ENCODE measurements around the gene FN1. TPM values are rescaled to one million over a fixed set of nuclear protein-coding genes. Genes with fewer than 3 reads are reported as not detected.

The FN1 gene
- total and polyA plus RNA-seq, 5 donors from 2014 or later, result 0.45 to 0.89 (median 0.78) TPM; not detected in 1

GRCh38 chr2:215388002-215388728 lies 47.7 kb downstream of the FN1 start:
- Mint-ChIP-seq H3K4me3 (no peak overlapping the region), H3K27ac (no peak overlapping the region), H3K36me3 (no peaks in the 10 kb centered on the region), H3K4me1 (no peaks in the 10 kb centered on the region), H3K9me3 (peaks cover 0 to 2% (median 0%) of the 10 kb centered on the region in 7 donors), H3K27me3 (no peaks in the 10 kb centered on the region)
- DNase-seq (no peak), ATAC-seq (ENCODE audit: low read depth in 2 of 2) (no peak)
- H3K4me3 ChIP-seq (ENCODE audit: low read depth, low read length), result no peak overlapping the region
- no peaks in the 10 kb centered on the region for H3K27me3 ChIP-seq (ENCODE audit: control insufficient read depth, insufficient read depth, low read length)
- H3K9me3 ChIP-seq (ENCODE audit: control insufficient read depth in 2 of 2, low read length in 2 of 2), result no peaks in the 10 kb centered on the region
- no peaks in the 10 kb centered on the region for H3K36me3 ChIP-seq (ENCODE audit: control insufficient read depth, insufficient read depth, low read length)
- H3K27ac ChIP-seq (ENCODE audit: insufficient read depth, low read length, poor library complexity, severe bottlenecking), result no peak overlapping the region
- H3K4me1 ChIP-seq (ENCODE audit: control insufficient read depth, insufficient read depth, low read length, poor library complexity, severe bottlenecking), result no peaks in the 10 kb centered on the region

- H3K36me3 Mint-ChIP-seq, result no peaks in the 10 kb centered on the region
- no peaks in the 10 kb centered on the region for H3K4me1 Mint-ChIP-seq
- Histone ChIP-seq H3K27me3 (ENCODE audit: control insufficient read depth, insufficient read depth, low read length) (no peaks in the 10 kb centered on the region), H3K36me3 (ENCODE audit: control insufficient read depth, insufficient read depth, low read length) (no peaks in the 10 kb centered on the region), H3K9me3 (ENCODE audit: control insufficient read depth in 2 of 2, low read length in 2 of 2) (no peaks in the 10 kb centered on the region), H3K27ac (ENCODE audit: insufficient read depth, low read length, poor library complexity, severe bottlenecking) (no peak overlapping the region), H3K4me1 (ENCODE audit: control insufficient read depth, insufficient read depth, low read length, poor library complexity, severe bottlenecking) (no peaks in the 10 kb centered on the region), H3K4me3 (ENCODE audit: low read depth, low read length) (no peak overlapping the region)
- DNase-seq (no peak), ATAC-seq (ENCODE audit: low read depth in 2 of 2) (no peak)
- peaks cover 0 to 2% (median 0%) of the 10 kb centered on the region in 7 donors for H3K9me3 Mint-ChIP-seq
- H3K4me3 Mint-ChIP-seq, result no peak overlapping the region
- no peaks in the 10 kb centered on the region for H3K27me3 Mint-ChIP-seq
- H3K27ac Mint-ChIP-seq, result no peak overlapping the region
Observed at GRCh38 chr2:215386566-215386965, 49.3 kb downstream of the FN1 start.

DNA sequence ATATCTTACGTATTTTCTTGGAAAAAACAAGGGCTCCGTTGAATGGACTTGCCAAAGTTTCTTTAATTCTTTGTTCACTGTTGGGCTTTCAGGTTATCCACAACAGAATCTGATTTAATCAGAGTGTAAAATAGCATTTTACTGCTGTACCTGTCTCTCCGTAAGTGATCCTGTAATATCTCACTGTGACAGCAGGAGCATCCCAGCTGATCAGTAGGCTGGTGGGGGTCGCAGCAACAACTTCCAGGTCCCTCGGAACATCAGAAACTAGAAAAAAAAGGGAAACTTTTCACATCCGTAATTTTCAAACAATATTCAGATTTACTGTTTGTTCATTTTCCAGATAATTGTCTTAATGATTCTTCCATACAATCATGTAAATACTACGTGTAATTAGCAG lies 51.2 kb downstream of the FN1 start:
- no peaks in the 10 kb centered on the region for H3K27me3 Mint-ChIP-seq
- H3K4me1 ChIP-seq (ENCODE audit: control insufficient read depth, insufficient read depth, low read length, poor library complexity, severe bottlenecking), result no peaks in the 10 kb centered on the region
- no peak for ATAC-seq (ENCODE audit: low read depth in 2 of 2)

GRCh38 chr2:215383652-215384279 lies 52.1 kb downstream of the FN1 start:
- Histone ChIP-seq H3K9me3 (ENCODE audit: control insufficient read depth in 2 of 2, low read length in 2 of 2) (no peaks in the 10 kb centered on the region), H3K4me3 (ENCODE audit: low read depth, low read length) (no peak overlapping the region), H3K27me3 (ENCODE audit: control insufficient read depth, insufficient read depth, low read length) (no peaks in the 10 kb centered on the region), H3K36me3 (ENCODE audit: control insufficient read depth, insufficient read depth, low read length) (no peaks in the 10 kb centered on the region), H3K4me1 (ENCODE audit: control insufficient read depth, insufficient read depth, low read length, poor library complexity, severe bottlenecking) (no peaks in the 10 kb centered on the region), H3K27ac (ENCODE audit: insufficient read depth, low read length, poor library complexity, severe bottlenecking) (no peak overlapping the region)
- Mint-ChIP-seq H3K27me3 (no peaks in the 10 kb centered on the region), H3K36me3 (no peaks in the 10 kb centered on the region), H3K27ac (no peak overlapping the region), H3K4me1 (no peaks in the 10 kb centered on the region), H3K4me3 (no peak overlapping the region), H3K9me3 (peaks cover 0 to 5% (median 0%) of the 10 kb centered on the region in 7 donors)
- ATAC-seq (ENCODE audit: low read depth in 2 of 2) (no peak), DNase-seq (no peak)

More for the DNA sequence above, 51.2 kb downstream of the FN1 start:
- Mint-ChIP-seq H3K27ac (no peak overlapping the region), H3K36me3 (no peaks in the 10 kb centered on the region), H3K4me1 (no peaks in the 10 kb centered on the region), H3K4me3 (no peak overlapping the region), H3K9me3 (peaks cover 0 to 3% (median 0%) of the 10 kb centered on the region in 7 donors)
- H3K27ac ChIP-seq (ENCODE audit: insufficient read depth, low read length, poor library complexity, severe bottlenecking), result no peak overlapping the region
- no peaks in the 10 kb centered on the region for H3K27me3 ChIP-seq (ENCODE audit: control insufficient read depth, insufficient read depth, low read length)
- H3K9me3 ChIP-seq (ENCODE audit: control insufficient read depth in 2 of 2, low read length in 2 of 2), result no peaks in the 10 kb centered on the region
- no peak overlapping the region for H3K4me3 ChIP-seq (ENCODE audit: low read depth, low read length)
- no peaks in the 10 kb centered on the region for H3K36me3 ChIP-seq (ENCODE audit: control insufficient read depth, insufficient read depth, low read length)
- DNase-seq, result no peak

DNA sequence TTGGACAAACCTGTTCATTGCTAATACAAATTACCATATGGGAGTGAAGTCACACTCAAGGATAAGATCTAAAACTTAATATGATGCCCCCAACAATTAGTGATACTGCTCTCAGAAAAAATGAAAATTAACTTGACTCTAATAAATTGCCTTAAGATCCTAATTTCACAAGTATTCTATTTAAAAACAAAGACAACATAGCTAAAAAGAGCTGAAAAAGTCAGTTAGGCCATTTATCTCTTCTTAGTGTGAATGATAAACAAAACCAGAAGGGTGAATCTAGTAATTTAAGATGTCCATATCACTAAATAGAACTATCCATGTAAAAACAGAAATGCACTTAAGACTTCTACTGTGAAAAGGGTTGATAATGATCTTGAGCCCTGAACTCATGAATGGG lies 53.4 kb downstream of the FN1 start:
- H3K4me1 Mint-ChIP-seq, result no peaks in the 10 kb centered on the region
- H3K4me3 ChIP-seq (ENCODE audit: low read depth, low read length), result no peak overlapping the region
- H3K27me3 Mint-ChIP-seq, result no peaks in the 10 kb centered on the region
- no peak overlapping the region for H3K27ac ChIP-seq (ENCODE audit: insufficient read depth, low read length, poor library complexity, severe bottlenecking)
- H3K36me3 ChIP-seq (ENCODE audit: control insufficient read depth, insufficient read depth, low read length), result no peaks in the 10 kb centered on the region
- no peaks in the 10 kb centered on the region for H3K9me3 ChIP-seq (ENCODE audit: control insufficient read depth in 2 of 2, low read length in 2 of 2)
- H3K27me3 ChIP-seq (ENCODE audit: control insufficient read depth, insufficient read depth, low read length), result no peaks in the 10 kb centered on the region
- H3K9me3 Mint-ChIP-seq, result peaks cover 0 to 5% (median 0%) of the 10 kb centered on the region in 7 donors
- no peak overlapping the region for H3K27ac Mint-ChIP-seq
- H3K4me3 Mint-ChIP-seq, result no peak overlapping the region
- no peaks in the 10 kb centered on the region for H3K36me3 Mint-ChIP-seq
- no peaks in the 10 kb centered on the region for H3K4me1 ChIP-seq (ENCODE audit: control insufficient read depth, insufficient read depth, low read length, poor library complexity, severe bottlenecking)
- ATAC-seq (ENCODE audit: low read depth in 2 of 2) (no peak), DNase-seq (no peak)

DNA sequence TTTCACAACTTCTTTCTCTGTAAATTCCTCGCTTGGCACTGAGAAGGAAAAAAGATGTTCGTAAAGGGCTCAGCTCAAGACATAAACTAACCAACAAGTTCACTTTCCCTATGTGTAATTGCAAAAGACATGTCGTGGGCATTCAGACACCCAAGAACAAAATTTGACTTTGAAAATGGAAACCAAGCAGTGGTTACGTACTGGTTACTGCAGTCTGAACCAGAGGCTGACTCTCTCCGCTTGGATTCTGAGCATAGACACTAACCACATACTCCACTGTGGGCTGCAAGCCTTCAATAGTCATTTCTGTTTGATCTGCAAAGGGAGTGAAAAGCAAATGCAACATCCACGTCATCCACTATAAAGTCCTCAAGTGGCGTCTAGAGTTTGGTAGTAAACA lies 53.9 kb downstream of the FN1 start:
- Histone ChIP-seq H3K4me1 (ENCODE audit: control insufficient read depth, insufficient read depth, low read length, poor library complexity, severe bottlenecking) (no peaks in the 10 kb centered on the region), H3K36me3 (ENCODE audit: control insufficient read depth, insufficient read depth, low read length) (no peaks in the 10 kb centered on the region), H3K27me3 (ENCODE audit: control insufficient read depth, insufficient read depth, low read length) (no peaks in the 10 kb centered on the region), H3K27ac (ENCODE audit: insufficient read depth, low read length, poor library complexity, severe bottlenecking) (no peak overlapping the region), H3K9me3 (ENCODE audit: control insufficient read depth in 2 of 2, low read length in 2 of 2) (no peaks in the 10 kb centered on the region), H3K4me3 (ENCODE audit: low read depth, low read length) (no peak overlapping the region)
- no peak for ATAC-seq (ENCODE audit: low read depth in 2 of 2)
- no peak overlapping the region for H3K4me3 Mint-ChIP-seq
- no peaks in the 10 kb centered on the region for H3K4me1 Mint-ChIP-seq
- H3K27ac Mint-ChIP-seq, result no peak overlapping the region
- H3K36me3 Mint-ChIP-seq, result no peaks in the 10 kb centered on the region
- no peaks in the 10 kb centered on the region for H3K27me3 Mint-ChIP-seq
- H3K9me3 Mint-ChIP-seq, result peaks cover 0 to 5% (median 0%) of the 10 kb centered on the region in 7 donors
- no peak for DNase-seq

- Mint-ChIP-seq H3K4me1 (no peaks in the 10 kb centered on the region), H3K36me3 (peaks cover 4% of the 10 kb centered on the region)
Observed at GRCh38 chr2:215380699-215381098, 55.2 kb downstream of the FN1 start.

DNA sequence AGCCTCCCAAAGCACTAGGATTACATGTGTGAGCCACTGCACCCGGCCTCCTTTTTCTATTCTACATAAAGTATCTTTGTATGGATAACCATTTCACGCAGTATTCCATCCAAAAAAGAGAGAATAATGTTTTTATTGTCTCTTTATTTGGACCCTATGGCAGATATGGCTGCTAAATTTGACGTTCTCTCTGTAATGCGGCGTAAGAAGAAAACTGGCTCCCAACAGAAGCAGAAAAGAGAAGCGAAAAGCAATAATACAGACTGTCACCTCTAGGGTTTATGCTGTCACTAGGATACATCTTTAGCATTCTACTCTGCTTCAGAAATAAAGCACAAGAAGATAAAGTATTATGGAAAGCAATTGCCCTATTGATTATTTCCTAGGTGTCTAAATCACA lies 55.9 kb downstream of the FN1 start:
- no peak overlapping the region for H3K27ac ChIP-seq (ENCODE audit: insufficient read depth, low read length, poor library complexity, severe bottlenecking)
- Mint-ChIP-seq H3K36me3 (peaks cover 5% of the 10 kb centered on the region), H3K27ac (no peak overlapping the region), H3K4me3 (no peak overlapping the region), H3K9me3 (peaks cover 0 to 5% (median 0%) of the 10 kb centered on the region in 7 donors), H3K27me3 (no peaks in the 10 kb centered on the region), H3K4me1 (no peaks in the 10 kb centered on the region)
- H3K4me1 ChIP-seq (ENCODE audit: control insufficient read depth, insufficient read depth, low read length, poor library complexity, severe bottlenecking), result no peaks in the 10 kb centered on the region
- H3K4me3 ChIP-seq (ENCODE audit: low read depth, low read length), result no peak overlapping the region
- DNase-seq (no peak), ATAC-seq (ENCODE audit: low read depth in 2 of 2) (no peak)
- no peaks in the 10 kb centered on the region for H3K36me3 ChIP-seq (ENCODE audit: control insufficient read depth, insufficient read depth, low read length)
- H3K9me3 ChIP-seq (ENCODE audit: control insufficient read depth in 2 of 2, low read length in 2 of 2), result no peaks in the 10 kb centered on the region
- H3K27me3 ChIP-seq (ENCODE audit: control insufficient read depth, insufficient read depth, low read length), result no peaks in the 10 kb centered on the region

More at GRCh38 chr2:215380699-215381098, 55.2 kb downstream of the FN1 start:
- no peak for ATAC-seq (ENCODE audit: low read depth in 2 of 2)
- Histone ChIP-seq H3K9me3 (ENCODE audit: control insufficient read depth in 2 of 2, low read length in 2 of 2) (no peaks in the 10 kb centered on the region), H3K4me1 (ENCODE audit: control insufficient read depth, insufficient read depth, low read length, poor library complexity, severe bottlenecking) (no peaks in the 10 kb centered on the region), H3K27me3 (ENCODE audit: control insufficient read depth, insufficient read depth, low read length) (no peaks in the 10 kb centered on the region), H3K27ac (ENCODE audit: insufficient read depth, low read length, poor library complexity, severe bottlenecking) (no peak overlapping the region), H3K36me3 (ENCODE audit: control insufficient read depth, insufficient read depth, low read length) (no peaks in the 10 kb centered on the region), H3K4me3 (ENCODE audit: low read depth, low read length) (no peak overlapping the region)
- no peaks in the 10 kb centered on the region for H3K27me3 Mint-ChIP-seq
- no peak overlapping the region for H3K27ac Mint-ChIP-seq
- no peak overlapping the region for H3K4me3 Mint-ChIP-seq
- peaks cover 0 to 5% (median 0%) of the 10 kb centered on the region in 7 donors for H3K9me3 Mint-ChIP-seq
- no peak for DNase-seq
